ENCODE data around the gene SUGP1.

DNA sequence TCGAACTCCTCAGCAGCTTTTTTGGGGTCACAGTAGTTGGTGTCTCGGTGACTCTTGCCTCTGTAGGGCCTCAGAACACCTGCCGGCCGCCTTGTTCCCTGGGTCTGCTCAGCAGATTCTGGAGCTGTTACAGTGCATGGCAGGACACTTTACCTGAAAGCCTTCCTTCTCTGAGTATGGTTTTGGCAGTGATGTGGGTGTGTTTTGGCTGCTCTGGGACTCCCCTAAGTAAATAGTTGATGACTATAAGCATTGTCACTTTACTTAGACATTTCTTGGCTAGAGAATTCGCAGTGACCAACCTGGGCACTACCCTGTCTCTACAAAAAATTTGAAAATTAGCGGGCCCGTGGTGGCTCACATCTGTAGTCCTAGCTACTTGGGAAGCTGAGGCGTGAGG lies 7.4 kb upstream of the SUGP1 start:
- TF ChIP-seq, protein P1, sequence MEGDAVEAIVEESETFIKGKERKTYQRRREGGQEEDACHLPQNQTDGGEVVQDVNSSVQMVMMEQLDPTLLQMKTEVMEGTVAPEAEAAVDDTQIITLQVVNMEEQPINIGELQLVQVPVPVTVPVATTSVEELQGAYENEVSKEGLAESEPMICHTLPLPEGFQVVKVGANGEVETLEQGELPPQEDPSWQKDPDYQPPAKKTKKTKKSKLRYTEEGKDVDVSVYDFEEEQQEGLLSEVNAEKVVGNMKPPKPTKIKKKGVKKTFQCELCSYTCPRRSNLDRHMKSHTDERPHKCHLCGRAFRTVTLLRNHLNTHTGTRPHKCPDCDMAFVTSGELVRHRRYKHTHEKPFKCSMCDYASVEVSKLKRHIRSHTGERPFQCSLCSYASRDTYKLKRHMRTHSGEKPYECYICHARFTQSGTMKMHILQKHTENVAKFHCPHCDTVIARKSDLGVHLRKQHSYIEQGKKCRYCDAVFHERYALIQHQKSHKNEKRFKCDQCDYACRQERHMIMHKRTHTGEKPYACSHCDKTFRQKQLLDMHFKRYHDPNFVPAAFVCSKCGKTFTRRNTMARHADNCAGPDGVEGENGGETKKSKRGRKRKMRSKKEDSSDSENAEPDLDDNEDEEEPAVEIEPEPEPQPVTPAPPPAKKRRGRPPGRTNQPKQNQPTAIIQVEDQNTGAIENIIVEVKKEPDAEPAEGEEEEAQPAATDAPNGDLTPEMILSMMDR (IDR thresholded peaks at IDR 0.05): no peak
- TF ChIP-seq POLR2A (IDR thresholded peaks at IDR 0.05) (no peak), EP300 (IDR thresholded peaks at IDR 0.05) (no peak)

Measured in stomach (tissue), 4 donors.